Measurements from ENCODE around the gene AJM1.

AJM1 gene

DNA sequence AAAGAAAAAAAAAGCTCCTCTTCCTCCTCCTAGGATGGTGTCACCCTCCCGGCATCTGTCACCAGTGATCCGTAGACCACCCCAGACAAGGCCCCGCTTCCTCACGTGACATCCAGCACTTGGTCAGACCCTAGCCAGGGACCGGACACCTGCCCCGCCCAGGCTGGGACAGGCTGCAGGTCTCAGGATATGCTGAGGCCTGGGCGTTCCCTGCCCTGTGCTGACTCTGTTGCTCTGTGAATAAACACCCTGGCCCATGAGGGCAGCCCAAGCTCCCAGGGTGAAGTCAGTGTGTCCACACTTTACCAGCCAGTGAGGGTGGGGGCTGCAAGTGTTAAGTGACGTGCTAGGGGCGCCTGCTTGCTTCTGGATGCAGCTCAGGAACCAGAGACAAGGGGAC is 18.3 kb downstream of the AJM1 start:
- 93% methylated on average over 9 of the region's 9 CpGs for WGBS
- no peak overlapping the region for H3K4me2 ChIP-seq (ENCODE audit: low read length, poor library complexity, severe bottlenecking)
- no peaks in the 10 kb centered on the region for H3K27me3 ChIP-seq (ENCODE audit: control insufficient read depth in 1 of 2, insufficient read depth in 1 of 2, low read length in 2 of 2)
- no peaks in the 10 kb centered on the region for H3K9me3 ChIP-seq (ENCODE audit: control insufficient read depth, low read length)
- H3K36me3 ChIP-seq (ENCODE audit: control insufficient read depth in 1 of 2, insufficient read depth in 2 of 2, low read depth in 1 of 2, low read length in 2 of 2), result peaks cover 41 to 78% of the 10 kb centered on the region in 2 experiments
- H2AFZ ChIP-seq (ENCODE audit: low read depth, low read length), result no peak overlapping the region
- H2BK12ac ChIP-seq (ENCODE audit: low read length in 2 of 2), result no peak overlapping the region
- H3K27ac ChIP-seq (ENCODE audit: low read length, poor library complexity, severe bottlenecking), result no peak overlapping the region
- H2BK5ac ChIP-seq (ENCODE audit: low read depth, low read length, poor library complexity, severe bottlenecking), result no peak overlapping the region
- no peak overlapping the region for H2BK15ac ChIP-seq (ENCODE audit: low read depth, poor library complexity, severe bottlenecking)
- H3K4me1 ChIP-seq (ENCODE audit: control insufficient read depth, insufficient read depth, low read depth, low read length), result peaks cover 48% of the 10 kb centered on the region
- H3K14ac ChIP-seq (ENCODE audit: low read length in 2 of 2), result no peak overlapping the region
- H3K23ac ChIP-seq (ENCODE audit: low read length in 2 of 2), result no peak overlapping the region
- H2BK120ac ChIP-seq (ENCODE audit: low read depth, low read length), result no peak overlapping the region
- DNase-seq, result no peak
- no peak overlapping the region for H3K4me3 ChIP-seq (ENCODE audit: insufficient read depth in 1 of 2, low read depth in 1 of 2, low read length in 2 of 2)
- H4K8ac ChIP-seq (ENCODE audit: low read length), result no peak overlapping the region
- H3K79me1 ChIP-seq (replicated peaks; ENCODE audit: low read length, poor library complexity, severe bottlenecking), result peaks cover 35% of the 10 kb centered on the region
- H4K91ac ChIP-seq (ENCODE audit: low read length), result no peak overlapping the region
- H3K4ac ChIP-seq (ENCODE audit: low read depth in 1 of 2, low read length in 2 of 2), result no peak overlapping the region
- H3K18ac ChIP-seq (ENCODE audit: low read depth in 1 of 2, low read length in 2 of 2), result no peak overlapping the region
- no peak overlapping the region for H3K9ac ChIP-seq (ENCODE audit: low read length)
- H2AK5ac ChIP-seq (ENCODE audit: low read length, severe bottlenecking), result no peak overlapping the region

DNA sequence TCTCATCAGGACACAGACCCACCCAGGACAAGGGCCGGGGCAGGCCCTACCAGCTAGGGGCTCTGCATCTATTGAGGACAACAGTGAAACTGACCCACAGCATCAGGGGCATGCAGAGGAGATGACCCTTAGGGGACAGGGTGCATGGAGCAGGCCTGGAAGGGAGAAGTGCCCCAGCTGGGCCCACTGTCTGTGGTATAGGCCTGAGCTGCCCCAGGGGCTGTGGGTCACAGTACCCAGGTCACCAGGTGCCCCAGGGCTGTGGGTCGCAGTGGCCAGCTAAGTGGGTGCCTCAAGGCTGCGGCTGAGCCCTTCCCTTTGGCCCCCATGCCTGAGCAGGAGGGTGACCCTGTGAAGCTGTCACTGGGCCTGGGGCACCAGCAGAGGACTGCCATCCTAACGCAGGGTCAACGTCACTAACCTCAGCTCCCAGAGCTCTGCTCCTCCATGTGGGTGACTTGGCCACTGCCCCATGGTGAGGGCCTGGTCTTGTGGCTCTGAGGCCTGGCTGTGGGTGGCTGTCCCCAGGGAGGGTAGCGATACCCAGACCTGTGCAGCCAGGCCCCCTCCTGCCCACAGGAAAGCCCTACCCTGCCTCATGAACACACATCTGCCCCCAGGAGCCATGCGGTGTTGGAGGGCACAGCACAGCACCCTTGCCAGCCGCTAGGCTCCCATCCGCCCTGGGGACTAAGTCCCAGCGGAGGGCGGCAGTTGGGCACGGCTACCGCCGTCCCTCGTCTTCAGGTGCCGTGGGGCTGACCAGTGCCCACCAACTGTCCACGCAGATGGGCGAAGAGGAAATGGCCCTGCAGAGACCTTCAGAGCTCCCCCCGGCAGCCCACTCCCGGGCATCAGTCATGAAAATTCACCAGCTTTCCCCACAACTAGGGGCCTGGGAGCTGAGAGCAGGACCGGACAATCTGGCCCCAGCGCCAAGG is 18.9 kb downstream of the AJM1 start:
- no peak overlapping the region for H3K9ac ChIP-seq (ENCODE audit: low read length)
- WGBS, result 98% methylated on average over 22 of the region's 22 CpGs
- no peak overlapping the region for H2BK5ac ChIP-seq (ENCODE audit: low read depth, low read length, poor library complexity, severe bottlenecking)
- peak overlapping the region; percentile 15 for H4K91ac ChIP-seq (ENCODE audit: low read length)
- no peak overlapping the region for H3K4ac ChIP-seq (ENCODE audit: low read depth in 1 of 2, low read length in 2 of 2)
- no peak overlapping the region for H3K14ac ChIP-seq (ENCODE audit: low read length in 2 of 2)
- no peak overlapping the region for H3K4me3 ChIP-seq (ENCODE audit: insufficient read depth in 1 of 2, low read depth in 1 of 2, low read length in 2 of 2)
- H3K27me3 ChIP-seq (ENCODE audit: control insufficient read depth in 1 of 2, insufficient read depth in 1 of 2, low read length in 2 of 2), result no peaks in the 10 kb centered on the region
- DNase-seq, result no peak
- no peak overlapping the region for H3K27ac ChIP-seq (ENCODE audit: low read length, poor library complexity, severe bottlenecking)
- no peak overlapping the region for H3K18ac ChIP-seq (ENCODE audit: low read depth in 1 of 2, low read length in 2 of 2)
- no peak overlapping the region for H2BK15ac ChIP-seq (ENCODE audit: low read depth, poor library complexity, severe bottlenecking)
- H3K4me2 ChIP-seq (ENCODE audit: low read length, poor library complexity, severe bottlenecking), result no peak overlapping the region
- H3K9me3 ChIP-seq (ENCODE audit: control insufficient read depth, low read length), result no peaks in the 10 kb centered on the region
- no peak overlapping the region for H2BK12ac ChIP-seq (ENCODE audit: low read length in 2 of 2)
- no peak overlapping the region for H2AFZ ChIP-seq (ENCODE audit: low read depth, low read length)
- H3K36me3 ChIP-seq (ENCODE audit: control insufficient read depth in 1 of 2, insufficient read depth in 2 of 2, low read depth in 1 of 2, low read length in 2 of 2), result peaks cover 41 to 78% of the 10 kb centered on the region in 2 experiments
- no peak overlapping the region for H3K23ac ChIP-seq (ENCODE audit: low read length in 2 of 2)
- H4K8ac ChIP-seq (ENCODE audit: low read length), result no peak overlapping the region
- H3K4me1 ChIP-seq (ENCODE audit: control insufficient read depth, insufficient read depth, low read depth, low read length), result peaks cover 42% of the 10 kb centered on the region
- no peak overlapping the region for H2BK120ac ChIP-seq (ENCODE audit: low read depth, low read length)
- H2AK5ac ChIP-seq (ENCODE audit: low read length, severe bottlenecking), result no peak overlapping the region
- H3K79me1 ChIP-seq (replicated peaks; ENCODE audit: low read length, poor library complexity, severe bottlenecking), result peaks cover 35% of the 10 kb centered on the region

GRCh38 chr9:136861874-136862457 is 19.7 kb downstream of the AJM1 start:
- Histone ChIP-seq H3K4me1 (ENCODE audit: control insufficient read depth, insufficient read depth, low read depth, low read length) (peaks cover 35% of the 10 kb centered on the region), H3K79me1 (replicated peaks; ENCODE audit: low read length, poor library complexity, severe bottlenecking) (peaks cover 33% of the 10 kb centered on the region), H2BK12ac (ENCODE audit: low read length in 2 of 2) (no peak overlapping the region), H3K4me2 (ENCODE audit: low read length, poor library complexity, severe bottlenecking) (no peak overlapping the region), H3K9me3 (ENCODE audit: control insufficient read depth, low read length) (no peaks in the 10 kb centered on the region), H3K14ac (ENCODE audit: low read length in 2 of 2) (no peak overlapping the region), H3K27ac (ENCODE audit: low read length, poor library complexity, severe bottlenecking) (no peak overlapping the region), H3K4me3 (ENCODE audit: insufficient read depth in 1 of 2, low read depth in 1 of 2, low read length in 2 of 2) (no peak overlapping the region), H3K4ac (ENCODE audit: low read depth in 1 of 2, low read length in 2 of 2) (no peak overlapping the region), H3K18ac (ENCODE audit: low read depth in 1 of 2, low read length in 2 of 2) (no peak overlapping the region), H3K36me3 (ENCODE audit: control insufficient read depth in 1 of 2, insufficient read depth in 2 of 2, low read depth in 1 of 2, low read length in 2 of 2) (peaks cover 41 to 73% of the 10 kb centered on the region in 2 experiments), H2AK5ac (ENCODE audit: low read length, severe bottlenecking) (no peak overlapping the region), H2BK15ac (ENCODE audit: low read depth, poor library complexity, severe bottlenecking) (no peak overlapping the region), H3K27me3 (ENCODE audit: control insufficient read depth in 1 of 2, insufficient read depth in 1 of 2, low read length in 2 of 2) (no peaks in the 10 kb centered on the region), H2BK5ac (ENCODE audit: low read depth, low read length, poor library complexity, severe bottlenecking) (no peak overlapping the region), H3K9ac (ENCODE audit: low read length) (no peak overlapping the region), H2BK120ac (ENCODE audit: low read depth, low read length) (no peak overlapping the region), H3K23ac (ENCODE audit: low read length in 2 of 2) (no peak overlapping the region), H4K8ac (ENCODE audit: low read length) (no peak overlapping the region), H2AFZ (ENCODE audit: low read depth, low read length) (no peak overlapping the region), H4K91ac (ENCODE audit: low read length) (no peak overlapping the region)
- WGBS, result 93% methylated on average over 26 of the region's 26 CpGs
- no peak for DNase-seq

DNA sequence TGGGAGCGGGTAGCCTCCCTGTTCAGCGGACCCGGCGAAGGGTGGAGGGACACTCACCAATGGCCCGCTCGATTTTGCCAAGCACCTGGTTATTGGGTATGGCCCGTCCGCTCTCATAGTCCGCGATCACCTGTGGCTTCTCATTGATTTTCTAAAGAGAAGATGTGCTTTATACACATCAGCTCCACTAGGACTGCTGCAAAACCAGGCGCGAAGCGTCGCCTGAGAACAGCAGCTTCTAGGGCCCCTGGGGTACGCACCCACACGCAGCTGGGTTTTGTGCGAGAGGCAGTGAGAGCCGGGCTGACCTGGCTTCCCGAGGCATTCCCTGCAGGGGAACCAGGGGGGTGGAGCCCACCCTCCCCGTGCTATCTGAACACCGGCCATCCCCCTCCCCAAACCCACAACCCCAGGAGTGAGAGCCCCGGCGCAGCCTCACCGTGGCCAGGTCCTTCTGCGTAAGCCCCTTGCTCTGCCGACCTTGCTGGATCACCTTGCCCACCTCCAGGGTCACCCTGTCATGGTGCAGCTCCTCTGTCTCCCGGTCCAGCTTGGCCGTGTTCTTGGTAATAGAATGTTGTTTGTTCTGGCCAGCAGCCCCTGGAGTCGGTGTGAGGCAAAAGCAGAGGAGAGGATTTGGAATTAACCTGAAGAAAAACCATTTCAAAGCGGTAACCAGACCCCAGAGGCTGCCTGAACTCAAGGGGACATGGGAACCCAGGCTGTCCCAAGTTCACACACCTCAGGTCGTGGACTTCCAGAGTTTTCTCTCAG is 20.8 kb downstream of the AJM1 start:
- H3K9me3 ChIP-seq (ENCODE audit: control insufficient read depth, low read length), result no peaks in the 10 kb centered on the region
- H3K9ac ChIP-seq (ENCODE audit: low read length), result no peak overlapping the region
- no peak overlapping the region for H4K91ac ChIP-seq (ENCODE audit: low read length)
- H3K4me3 ChIP-seq (ENCODE audit: insufficient read depth in 1 of 2, low read depth in 1 of 2, low read length in 2 of 2), result no peak overlapping the region
- no peak overlapping the region for H3K23ac ChIP-seq (ENCODE audit: low read length in 2 of 2)
- H3K27ac ChIP-seq (ENCODE audit: low read length, poor library complexity, severe bottlenecking), result no peak overlapping the region
- whole genome bisulfite sequencing, result 97% methylated on average over 31 of the region's 31 CpGs
- no peak overlapping the region for H2BK15ac ChIP-seq (ENCODE audit: low read depth, poor library complexity, severe bottlenecking)
- H3K4me2 ChIP-seq (ENCODE audit: low read length, poor library complexity, severe bottlenecking), result no peak overlapping the region
- no peak overlapping the region for H2BK5ac ChIP-seq (ENCODE audit: low read depth, low read length, poor library complexity, severe bottlenecking)
- H3K79me1 ChIP-seq (replicated peaks; ENCODE audit: low read length, poor library complexity, severe bottlenecking), result peaks cover 37% of the 10 kb centered on the region
- H3K18ac ChIP-seq (ENCODE audit: low read depth in 1 of 2, low read length in 2 of 2), result no peak overlapping the region
- no peak overlapping the region for H2AFZ ChIP-seq (ENCODE audit: low read depth, low read length)
- no peak overlapping the region for H2BK12ac ChIP-seq (ENCODE audit: low read length in 2 of 2)
- peak overlapping the region; percentile 12 for H4K8ac ChIP-seq (ENCODE audit: low read length)
- DNase-seq, result no peak
- no peak overlapping the region for H3K4ac ChIP-seq (ENCODE audit: low read depth in 1 of 2, low read length in 2 of 2)
- H3K4me1 ChIP-seq (ENCODE audit: control insufficient read depth, insufficient read depth, low read depth, low read length), result peaks cover 28% of the 10 kb centered on the region
- H3K14ac ChIP-seq (ENCODE audit: low read length in 2 of 2), result no peak overlapping the region
- H2AK5ac ChIP-seq (ENCODE audit: low read length, severe bottlenecking), result no peak overlapping the region
- no peaks in the 10 kb centered on the region for H3K27me3 ChIP-seq (ENCODE audit: control insufficient read depth in 1 of 2, insufficient read depth in 1 of 2, low read length in 2 of 2)
- H2BK120ac ChIP-seq (ENCODE audit: low read depth, low read length), result no peak overlapping the region
- peaks cover 47 to 63% of the 10 kb centered on the region in 2 experiments for H3K36me3 ChIP-seq (ENCODE audit: control insufficient read depth in 1 of 2, insufficient read depth in 2 of 2, low read depth in 1 of 2, low read length in 2 of 2)

Data from mesenchymal stem cell (in vitro differentiated cells and primary cell).